ENCODE results near the gene RNF138. TPM values are rescaled to one million over a fixed set of nuclear protein-coding genes. Genes with fewer than 3 reads are reported as not detected.
"Not testable (repeated sequence)": the region's sequence is repeated elsewhere in the genome, so short reads cannot be mapped to it uniquely, and the experiment has no call there.

Gene RNF138
- total RNA-seq, 1 experiment from 2014 or later = 38.9 TPM

GRCh38 chr18:32152705-32153448, 61.2 kb downstream of the RNF138 start:
- Mint-ChIP-seq H3K9me3 (ENCODE audit: low read depth, unreplicated experiment) (peaks cover 5% of the 10 kb centered on the region), H3K27ac (ENCODE audit: unreplicated experiment) (no peak overlapping the region), H3K27me3 (ENCODE audit: unreplicated experiment) (no peaks in the 10 kb centered on the region), H3K4me3 (ENCODE audit: low read depth, unreplicated experiment) (no peak overlapping the region), H3K4me1 (ENCODE audit: low read depth, unreplicated experiment) (peaks cover 4% of the 10 kb centered on the region), H3K36me3 (ENCODE audit: insufficient read depth, unreplicated experiment) (no peaks in the 10 kb centered on the region)
- TF ChIP-seq CTCF (IDR thresholded peaks at IDR 0.05; ENCODE audit: unreplicated experiment) = no peak
- no TSS peak for BruUV-seq (replicated peaks)
- CTCF ChIA-PET = interaction anchor here (0.5 kb wide), 1 partner anchor 46 kb away, joined by 3 read pairs; no protein-coding TSS in a partner anchor
- DNase-seq = no peak
- intact Hi-C loops (cut with micrococcal nuclease; ENCODE audit: unreplicated experiment) = no loop called here

DNA sequence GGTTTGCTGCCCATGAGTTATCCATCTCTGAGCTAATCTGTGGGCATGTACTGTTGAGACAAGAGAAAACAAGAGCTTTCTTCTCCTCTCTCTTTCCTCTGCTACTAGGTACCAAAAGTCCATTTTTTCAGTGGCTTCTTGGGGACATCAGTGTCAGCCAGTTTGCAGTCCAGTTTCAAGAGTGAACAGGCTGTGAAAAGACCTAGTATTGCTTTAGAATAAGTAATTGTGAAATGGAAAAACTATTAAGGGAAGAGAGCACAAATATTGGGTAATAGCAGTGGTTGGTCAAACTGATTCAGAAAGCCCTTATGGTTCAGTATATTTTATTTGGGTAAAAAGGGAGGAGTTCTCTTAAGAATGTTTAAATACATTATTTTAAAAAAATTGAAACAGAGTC, 65.2 kb downstream of the RNF138 start:
- Mint-ChIP-seq H3K27ac (ENCODE audit: unreplicated experiment) (no peak overlapping the region), H3K36me3 (ENCODE audit: insufficient read depth, unreplicated experiment) (no peaks in the 10 kb centered on the region), H3K9me3 (ENCODE audit: low read depth, unreplicated experiment) (no peaks in the 10 kb centered on the region), H3K27me3 (ENCODE audit: unreplicated experiment) (no peaks in the 10 kb centered on the region), H3K4me1 (ENCODE audit: low read depth, unreplicated experiment) (peaks cover 20% of the 10 kb centered on the region), H3K4me3 (ENCODE audit: low read depth, unreplicated experiment) (no peak overlapping the region)
- no peak for DNase-seq
- CTCF ChIA-PET = interaction anchor here (1.0 to 1.2 kb wide), 2 partner anchors 393 to 395 kb away, joined by 3 to 4 read pairs; no protein-coding TSS in a partner anchor
- intact Hi-C loops (cut with micrococcal nuclease; ENCODE audit: unreplicated experiment) = loop anchor here (5.0 kb wide), 1 partner anchor 215 kb away; no protein-coding TSS in a partner anchor
- no TSS peak for BruUV-seq (replicated peaks)
- TF ChIP-seq CTCF (IDR thresholded peaks at IDR 0.05; ENCODE audit: unreplicated experiment) = no peak

DNA sequence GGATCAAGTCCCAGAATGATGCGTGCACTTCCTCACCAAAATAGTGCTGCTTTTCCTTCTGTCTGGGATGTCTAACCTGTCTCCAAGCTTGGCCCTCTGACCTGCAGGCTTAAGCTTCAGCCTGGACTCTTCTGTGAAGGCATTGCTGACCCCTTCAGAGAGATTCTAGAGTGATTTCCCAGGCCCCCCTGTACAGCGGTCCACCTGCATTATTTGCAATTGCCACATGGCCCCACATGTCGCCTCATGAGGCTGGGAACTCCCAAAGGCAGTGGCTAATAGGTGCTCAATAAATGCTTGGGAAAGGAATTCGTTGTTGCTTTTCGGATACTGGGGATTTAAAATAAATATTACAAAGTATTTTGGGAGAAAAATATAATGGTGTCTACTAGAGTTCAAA, 65.9 kb downstream of the RNF138 start:
- H3K4me3 Mint-ChIP-seq (ENCODE audit: low read depth, unreplicated experiment) = peak overlapping the region; percentile 71
- H3K4me1 Mint-ChIP-seq (ENCODE audit: low read depth, unreplicated experiment) = peaks cover 20% of the 10 kb centered on the region
- BruUV-seq (replicated peaks) = no TSS peak

DNA sequence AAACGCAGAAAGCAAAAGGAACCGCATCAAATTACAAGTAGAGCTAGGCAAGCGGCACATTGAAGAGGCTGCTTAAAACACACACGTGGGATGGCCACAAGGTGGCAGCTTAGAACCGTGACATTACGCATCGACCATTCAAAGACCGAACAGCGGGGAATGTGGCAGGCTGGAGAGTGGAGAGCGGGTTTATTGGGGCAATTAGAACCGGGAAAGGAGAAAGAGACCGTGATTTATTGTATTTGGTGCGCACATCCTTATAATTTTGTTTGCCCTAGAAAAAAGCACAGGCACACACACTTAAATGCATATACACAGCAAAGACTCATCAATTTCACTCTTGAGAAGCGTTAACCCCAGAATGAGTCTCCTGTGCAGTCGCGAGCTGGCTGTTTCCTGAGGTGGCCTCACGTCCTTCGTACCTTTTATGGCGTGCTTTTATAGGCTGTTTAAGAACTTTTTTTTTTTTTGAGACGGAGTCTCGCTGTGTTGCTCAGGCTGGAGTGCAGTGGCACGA, 66.5 kb downstream of the RNF138 start:
- Mint-ChIP-seq H3K4me3 (ENCODE audit: low read depth, unreplicated experiment) (peak overlapping the region; percentile 71), H3K4me1 (ENCODE audit: low read depth, unreplicated experiment) (peaks cover 20% of the 10 kb centered on the region), H3K9me3 (ENCODE audit: low read depth, unreplicated experiment) (no peaks in the 10 kb centered on the region), H3K27ac (ENCODE audit: unreplicated experiment) (no peak overlapping the region), H3K36me3 (ENCODE audit: insufficient read depth, unreplicated experiment) (no peaks in the 10 kb centered on the region), H3K27me3 (ENCODE audit: unreplicated experiment) (no peaks in the 10 kb centered on the region)
- DNase-seq = peak; percentile 78
- BruUV-seq (replicated peaks) = no TSS peak
- intact Hi-C loops (cut with micrococcal nuclease; ENCODE audit: unreplicated experiment) = loop anchor here (1.0 to 5.0 kb wide), 3 partner anchors 214 to 394 kb away; partner anchors contain the start of gene GAREM1
- CTCF ChIA-PET = interaction anchor here (0.6 to 2.3 kb wide), 11 partner anchors 92 to 403 kb away, joined by 3 to 50 read pairs (median 6); partner anchors contain the start of gene GAREM1
- TF ChIP-seq CTCF (IDR thresholded peaks at IDR 0.05; ENCODE audit: unreplicated experiment) = peak; percentile 80

More for the DNA sequence above, 65.9 kb downstream of the RNF138 start:
- Mint-ChIP-seq H3K36me3 (ENCODE audit: insufficient read depth, unreplicated experiment) (no peaks in the 10 kb centered on the region), H3K27me3 (ENCODE audit: unreplicated experiment) (no peaks in the 10 kb centered on the region), H3K9me3 (ENCODE audit: low read depth, unreplicated experiment) (no peaks in the 10 kb centered on the region), H3K27ac (ENCODE audit: unreplicated experiment) (no peak overlapping the region)
- intact Hi-C loops (cut with micrococcal nuclease; ENCODE audit: unreplicated experiment) = loop anchor here (5.0 kb wide), 1 partner anchor 215 kb away; no protein-coding TSS in a partner anchor
- no peak for DNase-seq
- no peak for TF ChIP-seq CTCF (IDR thresholded peaks at IDR 0.05; ENCODE audit: unreplicated experiment)
- CTCF ChIA-PET = interaction anchor here (0.6 to 2.3 kb wide), 10 partner anchors 92 to 395 kb away, joined by 3 to 50 read pairs (median 8); partner anchors contain the start of gene GAREM1

DNA sequence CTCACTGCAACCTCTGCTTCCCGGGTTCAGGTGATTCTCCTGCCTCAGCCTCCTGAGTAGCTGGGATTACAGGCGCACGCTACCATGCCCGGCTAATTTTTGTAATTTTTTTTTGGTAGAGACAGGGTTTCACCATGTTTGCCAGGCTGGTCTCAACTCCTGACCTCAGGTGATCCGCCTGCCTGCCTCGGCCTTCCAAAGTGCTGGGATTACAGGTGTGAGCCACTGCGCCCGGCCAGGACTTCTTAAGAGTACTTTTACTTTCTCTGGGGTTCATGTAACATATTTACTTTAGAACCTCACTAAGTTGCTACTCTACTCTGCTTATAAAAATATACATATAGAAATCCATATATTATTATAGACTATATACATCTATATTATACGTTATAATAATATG, 67.0 kb downstream of the RNF138 start:
- not testable (repeated sequence) for H3K36me3 Mint-ChIP-seq (ENCODE audit: insufficient read depth, unreplicated experiment); H3K9me3 Mint-ChIP-seq (ENCODE audit: low read depth, unreplicated experiment); DNase-seq; H3K27ac Mint-ChIP-seq (ENCODE audit: unreplicated experiment); H3K27me3 Mint-ChIP-seq (ENCODE audit: unreplicated experiment); BruUV-seq (replicated peaks)
- peaks cover 20% of the 10 kb centered on the region for H3K4me1 Mint-ChIP-seq (ENCODE audit: low read depth, unreplicated experiment)
- intact Hi-C loops (cut with micrococcal nuclease; ENCODE audit: unreplicated experiment) = loop anchor here (1.0 to 5.0 kb wide), 3 partner anchors 214 to 394 kb away; partner anchors contain the start of gene GAREM1
- CTCF ChIA-PET = interaction anchor here (0.7 to 2.3 kb wide), 9 partner anchors 112 to 403 kb away, joined by 3 to 50 read pairs (median 9); partner anchors contain the start of gene GAREM1
- H3K4me3 Mint-ChIP-seq (ENCODE audit: low read depth, unreplicated experiment) = peak overlapping the region; percentile 71

Measured in Calu3 (cell line).